OCI-LY7 (cell line): ENCODE results near the gene BCDIN3D. TPM values are rescaled to one million over a fixed set of nuclear protein-coding genes. Genes with fewer than 3 reads are reported as not detected.

ENCODE experiments used
- BruUV-seq: library from RNA; stranded (reverse); fragments of 400-500 nt; replicated peaks from 2 replicates; lab custom pipeline; 2021; lab: Mats Ljungman, UMichigan
- CTCF ChIA-PET: fragments of 300-600 bp; sonication (Branson Sonifier 250); formaldehyde crosslinking; loops from one replicate; lab custom pipeline; 2022; ENCODE audit warnings: antibody characterized with exemption; ENCODE audit not compliant: unreplicated experiment; lab: Charles Lee
- POLR2A ChIA-PET: fragments of 300-600 bp; sonication (Branson Sonifier 250); formaldehyde crosslinking; loops from one replicate; lab custom pipeline; 2022; ENCODE audit warnings: antibody characterized with exemption; lab: Charles Lee
- DNase-seq: peaks from one replicate; pipeline ENCODE4 v3.0.0-alpha.2; 2015; ENCODE audit warnings: low spot score
- H2AFZ ChIP-seq: fragments of 200-600 bp; sonication (generic), shearing (Covaris generic); 2 replicates; pipeline ENCODE4 v1.6.1; 2014; ENCODE audit warnings: mild to moderate bottlenecking, antibody characterized with exemption, low read length, moderate library complexity
- H3K27ac ChIP-seq: fragments of 200-600 bp; sonication (generic); 2 replicates; pipeline ENCODE4 v1.5.1; 2014; ENCODE audit warnings: mixed run types, low read depth, mild to moderate bottlenecking, moderate library complexity, low read length, inconsistent platforms; ENCODE audit not compliant: poor library complexity, severe bottlenecking
- H3K36me3 ChIP-seq: fragments of 200-600 bp; sonication (generic); 2 replicates; pipeline ENCODE4 v1.6.1; 2014; ENCODE audit warnings: mild to moderate bottlenecking, antibody characterized with exemption, low read length, moderate library complexity, mixed read lengths; ENCODE audit not compliant: insufficient read depth
- H3K4me1 ChIP-seq: fragments of 200-600 bp; sonication (generic); 2 replicates; pipeline ENCODE4 v1.5.1; 2014; ENCODE audit warnings: mild to moderate bottlenecking, low read length; ENCODE audit not compliant: insufficient read depth, poor library complexity, severe bottlenecking
- H3K4me2 ChIP-seq: fragments of 200-600 bp; sonication (generic); 2 replicates; pipeline ENCODE4 v1.6.1; 2014; ENCODE audit warnings: mild to moderate bottlenecking, low read length
- H3K4me3 ChIP-seq: fragments of 200-600 bp; sonication (generic); 2 replicates; pipeline ENCODE4 v1.5.1; 2014; ENCODE audit warnings: mild to moderate bottlenecking, low read depth, low read length; ENCODE audit not compliant: poor library complexity, severe bottlenecking
- H3K79me2 ChIP-seq: fragments of 200-600 bp; sonication (generic); 2 replicates; pipeline ENCODE4 v1.6.1; 2016; ENCODE audit warnings: low read depth, mild to moderate bottlenecking, low read length, moderate library complexity, mixed read lengths; ENCODE audit not compliant: insufficient read depth
- H3K9me2 ChIP-seq: fragments of 200-600 bp; sonication (generic); 2 replicates; pipeline ENCODE4 v1.6.1; 2016; ENCODE audit warnings: mild to moderate bottlenecking, low read length, mixed read lengths; ENCODE audit not compliant: insufficient read depth
- H3K9me3 ChIP-seq: fragments of 200-600 bp; sonication (generic); 2 replicates; pipeline ENCODE4 v1.6.1; 2014; ENCODE audit warnings: mild to moderate bottlenecking, mixed run types, low read length, mixed read lengths
- H4K20me1 ChIP-seq: fragments of 200-600 bp; sonication (generic); 2 replicates; pipeline ENCODE4 v1.6.1; 2014; ENCODE audit warnings: mild to moderate bottlenecking, antibody characterized with exemption, low read length, moderate library complexity, mixed read lengths; ENCODE audit not compliant: insufficient read depth
- EZH2phosphoT487 ChIP-seq: fragments of 200-600 bp; sonication (generic); IDR thresholded peaks from 2 replicates; pipeline ENCODE4 v1.6.1; 2018; ENCODE audit warnings: low read depth, borderline replicate concordance, mild to moderate bottlenecking, mixed run types, antibody characterized with exemption, low read length, moderate library complexity, mixed read lengths
- intact Hi-C: fragments of 100-400 bp; cut with micrococcal nuclease; formaldehyde crosslinking; loops from one replicate; pipeline ENCODE4 v1.10.0; 2022; ENCODE audit not compliant: unreplicated experiment
- total RNA-seq, 2 experiments: library from RNA; depleted of rRNA in 1 of 2; stranded (reverse); fragments of >200 nt in 1 of 2; shearing (Covaris generic) in 1 of 2; gene quantifications; 2 replicates each; pipeline ENCODE4 v1.2.3, GENCODE V29; 2014 to 2022
- TF ChIP-seq, protein P1 (sequence below): fragments of 200-600 bp; sonication (generic); conservative IDR thresholded peaks from 2 replicates; pipeline ENCODE4 v1.5.1; 2014; ENCODE audit warnings: mild to moderate bottlenecking, antibody characterized with exemption, low read length, moderate library complexity, mixed read lengths

BCDIN3D gene
- total RNA-seq, 2 experiments from 2014 or later = 8.4 to 10.1 TPM

DNA sequence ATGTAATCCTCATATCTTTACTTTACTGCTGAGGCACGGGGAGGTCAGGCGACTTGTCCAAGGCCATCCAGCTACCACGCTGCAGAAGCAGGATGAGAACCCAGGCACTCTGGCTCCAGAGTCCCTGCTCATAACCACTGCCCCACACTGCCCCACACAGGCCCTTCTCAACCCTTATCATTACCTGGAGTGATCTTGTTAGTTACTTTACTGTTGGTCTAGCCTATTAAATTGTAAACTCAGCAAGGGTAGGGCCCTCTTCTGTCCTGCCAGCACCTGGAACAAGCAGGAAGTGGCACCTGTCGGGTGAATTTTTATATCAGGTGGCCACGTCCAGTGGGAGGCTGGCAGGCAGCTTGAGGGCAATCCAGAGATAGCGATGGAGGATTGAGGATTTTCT is 48.6 kb upstream of the BCDIN3D start:
- Histone ChIP-seq H3K9me2 (no peaks in the 10 kb centered on the region), H3K9me3 (no peaks in the 10 kb centered on the region), H3K36me3 (no peaks in the 10 kb centered on the region), H4K20me1 (no peaks in the 10 kb centered on the region), H3K4me2 (no peak overlapping the region), H3K27ac (no peak overlapping the region), H2AFZ (no peak overlapping the region), H3K79me2 (no peaks in the 10 kb centered on the region), H3K4me3 (no peak overlapping the region), H3K4me1 (no peaks in the 10 kb centered on the region)
- no peak for DNase-seq
- intact Hi-C loops = no loop called here
- TF ChIP-seq, protein P1, sequence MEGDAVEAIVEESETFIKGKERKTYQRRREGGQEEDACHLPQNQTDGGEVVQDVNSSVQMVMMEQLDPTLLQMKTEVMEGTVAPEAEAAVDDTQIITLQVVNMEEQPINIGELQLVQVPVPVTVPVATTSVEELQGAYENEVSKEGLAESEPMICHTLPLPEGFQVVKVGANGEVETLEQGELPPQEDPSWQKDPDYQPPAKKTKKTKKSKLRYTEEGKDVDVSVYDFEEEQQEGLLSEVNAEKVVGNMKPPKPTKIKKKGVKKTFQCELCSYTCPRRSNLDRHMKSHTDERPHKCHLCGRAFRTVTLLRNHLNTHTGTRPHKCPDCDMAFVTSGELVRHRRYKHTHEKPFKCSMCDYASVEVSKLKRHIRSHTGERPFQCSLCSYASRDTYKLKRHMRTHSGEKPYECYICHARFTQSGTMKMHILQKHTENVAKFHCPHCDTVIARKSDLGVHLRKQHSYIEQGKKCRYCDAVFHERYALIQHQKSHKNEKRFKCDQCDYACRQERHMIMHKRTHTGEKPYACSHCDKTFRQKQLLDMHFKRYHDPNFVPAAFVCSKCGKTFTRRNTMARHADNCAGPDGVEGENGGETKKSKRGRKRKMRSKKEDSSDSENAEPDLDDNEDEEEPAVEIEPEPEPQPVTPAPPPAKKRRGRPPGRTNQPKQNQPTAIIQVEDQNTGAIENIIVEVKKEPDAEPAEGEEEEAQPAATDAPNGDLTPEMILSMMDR = no peak
- TF ChIP-seq EZH2phosphoT487 = no peak
- POLR2A ChIA-PET = no interaction called here
- CTCF ChIA-PET = interaction anchor here (1.0 kb wide), 1 partner anchor 10 kb away, joined by 3 read pairs; no protein-coding TSS in a partner anchor
- no TSS peak for BruUV-seq

DNA sequence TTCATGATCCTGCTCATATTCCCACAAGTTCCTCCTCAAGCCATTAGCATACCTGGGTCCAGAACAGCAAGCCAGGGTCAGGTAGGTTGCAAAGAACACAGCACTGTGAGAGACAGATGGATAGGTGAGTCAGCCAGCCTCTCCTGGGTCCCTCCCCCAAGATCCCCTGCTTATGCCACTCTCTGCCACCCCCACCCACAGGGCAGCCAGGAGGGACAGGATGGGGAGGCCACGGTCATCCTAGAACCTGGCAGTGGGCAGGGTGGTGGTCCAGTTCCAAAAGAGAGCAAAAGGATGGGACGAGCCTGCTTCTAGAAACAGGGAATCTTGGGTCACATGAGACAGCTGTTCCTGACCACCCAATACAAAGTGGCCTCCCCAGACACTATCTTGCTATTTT is 48.1 kb upstream of the BCDIN3D start:
- H3K9me2 ChIP-seq = no peaks in the 10 kb centered on the region
- DNase-seq = no peak
- no peak overlapping the region for H3K4me3 ChIP-seq
- H3K79me2 ChIP-seq = no peaks in the 10 kb centered on the region
- no peak overlapping the region for H2AFZ ChIP-seq
- no peaks in the 10 kb centered on the region for H3K9me3 ChIP-seq
- ChIA-PET POLR2A (no interaction called here), CTCF (interaction anchor here (1.0 kb wide), 1 partner anchor 10 kb away, joined by 3 read pairs; no protein-coding TSS in a partner anchor)
- intact Hi-C loops = no loop called here
- no peak overlapping the region for H3K4me2 ChIP-seq
- no TSS peak for BruUV-seq
- no peaks in the 10 kb centered on the region for H4K20me1 ChIP-seq
- TF ChIP-seq EZH2phosphoT487 = no peak
- TF ChIP-seq, protein P1 = no peak
- H3K36me3 ChIP-seq = no peaks in the 10 kb centered on the region
- no peaks in the 10 kb centered on the region for H3K4me1 ChIP-seq
- H3K27ac ChIP-seq = no peak overlapping the region

DNA sequence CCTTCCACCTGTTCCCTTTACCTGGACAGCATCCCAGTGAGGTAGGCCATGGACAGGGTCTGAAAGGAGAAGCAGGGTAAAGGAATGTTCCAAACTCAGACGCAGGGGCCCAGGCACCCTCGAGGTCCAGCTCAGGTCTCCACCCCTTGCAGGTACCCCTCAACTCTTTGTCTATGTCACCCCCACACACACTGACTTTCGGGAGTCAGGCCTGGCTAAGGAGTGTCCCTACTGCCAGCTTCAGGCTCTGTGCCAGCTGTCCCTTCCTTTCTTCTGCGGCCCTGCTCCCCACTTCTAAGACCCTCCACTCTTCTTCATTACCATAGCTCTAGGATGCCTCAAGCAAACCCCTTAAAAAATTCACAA is 47.2 kb upstream of the BCDIN3D start:
- ChIA-PET POLR2A (no interaction called here), CTCF (no interaction called here)
- Histone ChIP-seq H3K27ac (no peak overlapping the region), H3K9me3 (no peaks in the 10 kb centered on the region), H3K4me3 (no peak overlapping the region), H2AFZ (no peak overlapping the region), H3K4me2 (no peak overlapping the region), H3K9me2 (no peaks in the 10 kb centered on the region), H3K36me3 (no peaks in the 10 kb centered on the region), H4K20me1 (no peaks in the 10 kb centered on the region), H3K79me2 (no peaks in the 10 kb centered on the region), H3K4me1 (no peaks in the 10 kb centered on the region)
- TF ChIP-seq, protein P1 = no peak
- TF ChIP-seq EZH2phosphoT487 = no peak
- DNase-seq = no peak
- intact Hi-C loops = no loop called here
- BruUV-seq = no TSS peak
